HCT116 (cell line): ENCODE data around the gene UPF1. TPM values are rescaled to one million over a fixed set of nuclear protein-coding genes. Genes with fewer than 3 reads are reported as not detected.

Experiments
- ATAC-seq: fragments of 200-7000 bp; cut with Tn5 transposase; 2 replicates; pipeline ENCODE4 v1.9.1; 2020; ENCODE audit warnings: mild to moderate bottlenecking, moderate library complexity
- BruUV-seq: library from RNA; stranded (reverse); fragments of 400-500 nt; replicated peaks from 2 replicates; lab custom pipeline; 2021; lab: Mats Ljungman, UMichigan
- CTCF ChIA-PET: fragments of 300-600 bp; sonication (Branson Sonifier 250); formaldehyde crosslinking; loops from one replicate; lab custom pipeline; 2021; ENCODE audit warnings: antibody characterized with exemption; lab: Charles Lee
- POLR2A ChIA-PET: fragments of 300-600, 350-600 bp; sonication (Branson Sonifier 250); formaldehyde crosslinking; loops from one replicate; lab custom pipeline; 2021; ENCODE audit warnings: antibody characterized with exemption; lab: Charles Lee
- RAD21 ChIA-PET, 2 experiments: fragments of 300-600 bp; sonication (Branson Sonifier 250); formaldehyde crosslinking; loops; one replicate each; lab custom pipeline; 2023; ENCODE audit warnings: low total read pairs in 2 of 2; ENCODE audit not compliant: uncharacterized antibody in 2 of 2, unreplicated experiment in 2 of 2, low non-redundant PET in 1 of 2; lab: Charles Lee
- DNase-seq: peaks from one replicate; pipeline ENCODE4 v3.0.0-alpha.2; 2010; ENCODE audit warnings: low read depth, low spot score
- H2AFZ ChIP-seq: fragments of 200-600 bp; shearing (Covaris generic), sonication (generic); 2 replicates; pipeline ENCODE4 v1.6.1; 2017; ENCODE audit warnings: low read depth, mixed run types, mixed read lengths, antibody characterized with exemption, low read length; ENCODE audit not compliant: poor library complexity, severe bottlenecking
- H3K27ac ChIP-seq: 2 replicates; pipeline ENCODE4 v1.5.1; 2012; ENCODE audit warnings: low read depth, low read length
- H3K27me3 ChIP-seq: fragments of 200-600 bp; sonication (generic); 2 replicates; pipeline ENCODE4 v1.6.1; 2016; ENCODE audit warnings: mixed run types, low read length, mixed read lengths; ENCODE audit not compliant: insufficient read depth
- H3K36me3 ChIP-seq, 2 experiments: fragments of 200-500 bp in 1 of 2; fragments of 200-600 bp in 1 of 2; sonication (Bioruptor generic) in 1 of 2; sonication (generic) in 1 of 2; 2 replicates each; pipeline versions ENCODE4 v1.5.1 to v1.6.1; 2014 to 2016; ENCODE audit warnings: low read length in 2 of 2, inconsistent platforms in 1 of 2, mixed read lengths in 1 of 2, mixed run types in 1 of 2; ENCODE audit not compliant: insufficient read depth in 2 of 2, control insufficient read depth in 1 of 2
- H3K4me1 ChIP-seq, 2 experiments: fragments of 200-600 bp in 1 of 2; sonication (generic) in 1 of 2; 2 replicates each; pipeline versions ENCODE4 v1.5.1 to v1.6.1; 2012 to 2017; ENCODE audit warnings: low read length in 2 of 2, inconsistent platforms in 1 of 2, mild to moderate bottlenecking in 1 of 2, mixed read lengths in 1 of 2, mixed run types in 1 of 2, moderate library complexity in 1 of 2; ENCODE audit not compliant: insufficient read depth in 2 of 2, control insufficient read depth in 1 of 2
- H3K4me2 ChIP-seq: fragments of 200-600 bp; sonication (generic); 2 replicates; pipeline ENCODE4 v1.6.1; 2017; ENCODE audit warnings: mixed run types, low read length, mixed read lengths
- H3K4me3 ChIP-seq, 2 experiments: fragments of 200-600 bp in 1 of 2; sonication (generic) in 1 of 2; replicated peaks in 1 of 2; 2 replicates each; pipeline ENCODE4 v1.5.1; 2011 to 2016; ENCODE audit warnings: low read length in 2 of 2, control low read depth in 1 of 2, low read depth in 1 of 2, mild to moderate bottlenecking in 1 of 2, mixed read lengths in 1 of 2, mixed run types in 1 of 2
- H3K79me2 ChIP-seq: fragments of 200-600 bp; sonication (generic); 2 replicates; pipeline ENCODE4 v1.6.1; 2017; ENCODE audit warnings: mild to moderate bottlenecking, mixed run types, low read length, moderate library complexity, mixed read lengths; ENCODE audit not compliant: insufficient read depth
- H3K9ac ChIP-seq: fragments of 200-600 bp; sonication (generic); 2 replicates; pipeline ENCODE4 v1.6.1; 2016; ENCODE audit warnings: low read length, mixed read lengths
- H3K9me2 ChIP-seq: fragments of 200-600 bp; sonication (generic), shearing (Covaris generic); 2 replicates; pipeline ENCODE4 v1.6.1; 2017; ENCODE audit warnings: mixed run types, mild to moderate bottlenecking, moderate library complexity; ENCODE audit not compliant: insufficient read depth
- H3K9me3 ChIP-seq, 2 experiments: fragments of 200-500 bp in 1 of 2; fragments of 200-600 bp in 1 of 2; sonication (Bioruptor generic) in 1 of 2; sonication (generic) in 1 of 2; 2 replicates each; pipeline ENCODE4 v1.6.1; 2014 to 2017; ENCODE audit warnings: low read length in 2 of 2, mixed read lengths in 2 of 2, inconsistent platforms in 1 of 2, low read depth in 1 of 2, mild to moderate bottlenecking in 1 of 2, mixed run types in 1 of 2, moderate library complexity in 1 of 2; ENCODE audit not compliant: control insufficient read depth in 1 of 2, insufficient read depth in 1 of 2
- H4K20me1 ChIP-seq: fragments of 200-600 bp; sonication (generic), shearing (Covaris generic); 2 replicates; pipeline ENCODE4 v1.6.1; 2017; ENCODE audit warnings: mixed run types, mild to moderate bottlenecking, moderate library complexity; ENCODE audit not compliant: insufficient read depth
- CEBPB ChIP-seq: IDR thresholded peaks from 2 replicates; pipeline ENCODE4 v1.6.1; 2012; ENCODE audit warnings: low read depth
- CTCF ChIP-seq, 3 experiments: fragments of 200-600 bp in 1 of 3; sonication (generic) in 1 of 3; IDR thresholded peaks in 2 of 3; conservative IDR thresholded peaks in 1 of 3; 2 replicates each; pipeline ENCODE4 v1.5.1; 2012 to 2017; ENCODE audit warnings: low read depth in 2 of 3, low read length in 2 of 3, antibody characterized with exemption in 1 of 3, borderline replicate concordance in 1 of 3, control low read depth in 1 of 3, mild to moderate bottlenecking in 1 of 3, mixed read lengths in 1 of 3, mixed run types in 1 of 3, moderate library complexity in 1 of 3; ENCODE audit not compliant: insufficient read depth in 1 of 3
- EGR1 ChIP-seq: IDR thresholded peaks from 2 replicates; pipeline ENCODE4 v1.6.1; 2012; ENCODE audit warnings: low read depth
- EZH2 ChIP-seq: fragments of 200-600 bp; sonication (generic); IDR thresholded peaks from 2 replicates; pipeline ENCODE4 v1.6.1; 2017; ENCODE audit warnings: antibody characterized with exemption, mixed run types
- FOSL1 ChIP-seq: IDR thresholded peaks from 2 replicates; pipeline ENCODE4 v1.6.1; 2012; ENCODE audit warnings: low read depth
- RAD21 ChIP-seq: IDR thresholded peaks from 2 replicates; pipeline ENCODE4 v1.6.1; 2012; ENCODE audit warnings: low read depth, mild to moderate bottlenecking
- YY1 ChIP-seq: IDR thresholded peaks from 2 replicates; pipeline ENCODE4 v1.6.1; 2011; ENCODE audit warnings: low read length, low read depth, moderate library complexity, mild to moderate bottlenecking; ENCODE audit not compliant: insufficient replicate concordance; ENCODE audit errors: extremely low read depth
- ZFX ChIP-seq: fragments of 450-650 bp; IDR thresholded peaks from 2 replicates; pipeline ENCODE4 v1.6.1; 2017
- intact Hi-C: fragments of 100-400 bp; cut with micrococcal nuclease; formaldehyde crosslinking; loops from 2 replicates; pipeline ENCODE4 v1.10.0; 2022
- total RNA-seq: library from RNA; stranded (reverse); gene quantifications from one replicate; pipeline ENCODE4 v1.2.1, GENCODE V29; 2021; ENCODE audit not compliant: unreplicated experiment
- TF ChIP-seq, protein P1 (sequence below): IDR thresholded peaks from 2 replicates; pipeline ENCODE4 v1.6.1; 2011; ENCODE audit warnings: mild to moderate bottlenecking, low read length, moderate library complexity; ENCODE audit not compliant: insufficient replicate concordance; ENCODE audit errors: extremely low read depth

UPF1 gene
- total RNA-seq, 1 experiment from 2014 or later, result 78.5 TPM

- intact Hi-C loops, result no loop called here
- Histone ChIP-seq H3K4me3 (no peak overlapping the region), H3K79me2 (no peaks in the 10 kb centered on the region), H3K36me3 (no peaks in the 10 kb centered on the region), H3K27ac (no peak overlapping the region), H3K9me2 (no peaks in the 10 kb centered on the region), H4K20me1 (no peaks in the 10 kb centered on the region), H3K27me3 (0 out of 2 replicates have a peak, but pooled peaks cover 3% of the 10 kb centered on the region), H3K4me2 (no peak overlapping the region), H2AFZ (no peak overlapping the region)
- CTCF ChIA-PET, result no interaction called here
- DNase-seq, result no peak
- TF ChIP-seq EGR1, result no peak
- TF ChIP-seq CTCF (IDR thresholded peaks at IDR 0.05 in 2 of 3, conservative IDR thresholded peaks at IDR 0.05 in 1 of 3; ENCODE audit: borderline replicate concordance in 1 of 3, insufficient read depth in 1 of 3, low read depth in 2 of 3, low read length in 2 of 3), result peak in 2 of 3 experiments; percentile 16 to 20; a peak in 2 of 6 replicates
- TF ChIP-seq, all 23 proteins: peak for 1
- BruUV-seq, result no TSS peak
- Histone ChIP-seq H3K9me3 (no peaks in the 10 kb centered on the region), H3K9ac (no peak overlapping the region), H3K4me1 (peaks cover 5 to 10% of the 10 kb centered on the region in 2 experiments; a peak in 1 of 4 replicates)
- RAD21 ChIA-PET, result no interaction called here
- ATAC-seq, result 0 out of 2 replicates have a peak, but pooled peaks have one; percentile 42
- POLR2A ChIA-PET, result no interaction called here
Observed at GRCh38 chr19:18798384-18799352, 33.1 kb upstream of the UPF1 start.

GRCh38 chr19:18799389-18799970 is 32.3 kb upstream of the UPF1 start:
- intact Hi-C loops, result no loop called here
- Histone ChIP-seq H3K36me3 (no peaks in the 10 kb centered on the region), H3K4me3 (no peak overlapping the region), H3K4me2 (no peak overlapping the region), H3K79me2 (no peaks in the 10 kb centered on the region), H3K27me3 (0 out of 2 replicates have a peak, but pooled peaks cover 3% of the 10 kb centered on the region), H3K4me1 (peaks cover 5 to 10% of the 10 kb centered on the region in 2 experiments; a peak in 1 of 4 replicates), H3K9me2 (no peaks in the 10 kb centered on the region), H3K9me3 (no peaks in the 10 kb centered on the region), H3K27ac (no peak overlapping the region), H3K9ac (no peak overlapping the region), H4K20me1 (no peaks in the 10 kb centered on the region), H2AFZ (no peak overlapping the region)
- ChIA-PET CTCF (no interaction called here), RAD21 (no interaction called here), POLR2A (no interaction called here)
- DNase-seq (no peak), ATAC-seq (no peak)
- BruUV-seq, result no TSS peak
- TF ChIP-seq, protein P1, sequence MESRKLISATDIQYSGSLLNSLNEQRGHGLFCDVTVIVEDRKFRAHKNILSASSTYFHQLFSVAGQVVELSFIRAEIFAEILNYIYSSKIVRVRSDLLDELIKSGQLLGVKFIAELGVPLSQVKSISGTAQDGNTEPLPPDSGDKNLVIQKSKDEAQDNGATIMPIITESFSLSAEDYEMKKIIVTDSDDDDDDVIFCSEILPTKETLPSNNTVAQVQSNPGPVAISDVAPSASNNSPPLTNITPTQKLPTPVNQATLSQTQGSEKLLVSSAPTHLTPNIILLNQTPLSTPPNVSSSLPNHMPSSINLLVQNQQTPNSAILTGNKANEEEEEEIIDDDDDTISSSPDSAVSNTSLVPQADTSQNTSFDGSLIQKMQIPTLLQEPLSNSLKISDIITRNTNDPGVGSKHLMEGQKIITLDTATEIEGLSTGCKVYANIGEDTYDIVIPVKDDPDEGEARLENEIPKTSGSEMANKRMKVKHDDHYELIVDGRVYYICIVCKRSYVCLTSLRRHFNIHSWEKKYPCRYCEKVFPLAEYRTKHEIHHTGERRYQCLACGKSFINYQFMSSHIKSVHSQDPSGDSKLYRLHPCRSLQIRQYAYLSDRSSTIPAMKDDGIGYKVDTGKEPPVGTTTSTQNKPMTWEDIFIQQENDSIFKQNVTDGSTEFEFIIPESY, result no peak
- TF ChIP-seq YY1 (no peak), FOSL1 (no peak), EZH2 (no peak), RAD21 (no peak), ZFX (no peak), CEBPB (no peak), CTCF (IDR thresholded peaks at IDR 0.05 in 2 of 3, conservative IDR thresholded peaks at IDR 0.05 in 1 of 3; ENCODE audit: borderline replicate concordance in 1 of 3, insufficient read depth in 1 of 3, low read depth in 2 of 3, low read length in 2 of 3) (no peak)
